DMS 273 treated with DMSO at 0.1 percent for 48 hours (cell line): ENCODE results near the gene TTC28.

Experiments used
- DNase-seq: peaks from one replicate; lab custom pipeline; 2025; lab: John Stamatoyannopoulos, UW

The TTC28 gene

GRCh38 chr22:28051091-28051786, 628.4 kb downstream of the TTC28 start:
- no peak for DNase-seq

- no peak for DNase-seq
Observed at GRCh38 chr22:28048529-28048928, 631.1 kb downstream of the TTC28 start.

- DNase-seq: no peak
Observed at GRCh38 chr22:28047740-28048139, 631.9 kb downstream of the TTC28 start.

- no peak for DNase-seq
Observed at GRCh38 chr22:28046100-28046499, 633.5 kb downstream of the TTC28 start.

GRCh38 chr22:28044546-28045173, 635.0 kb downstream of the TTC28 start:
- DNase-seq: no peak

- DNase-seq: no peak
Observed at GRCh38 chr22:28043266-28043665, 636.4 kb downstream of the TTC28 start.

GRCh38 chr22:28034760-28035401, 644.8 kb downstream of the TTC28 start:
- peak; percentile 80 for DNase-seq

GRCh38 chr22:28034145-28034759, 645.4 kb downstream of the TTC28 start:
- DNase-seq: no peak

GRCh38 chr22:28032861-28033260, 646.8 kb downstream of the TTC28 start:
- DNase-seq: no peak

- DNase-seq: no peak
Observed at GRCh38 chr22:28031383-28031922, 648.2 kb downstream of the TTC28 start.

- no peak for DNase-seq
Observed at GRCh38 chr22:28030473-28030872, 649.2 kb downstream of the TTC28 start.

- DNase-seq: no peak
Observed at GRCh38 chr22:28029956-28030355, 649.7 kb downstream of the TTC28 start.

- no peak for DNase-seq
Observed at GRCh38 chr22:28029201-28029948, 650.3 kb downstream of the TTC28 start.

GRCh38 chr22:28027453-28028448, 651.9 kb downstream of the TTC28 start:
- DNase-seq: no peak

GRCh38 chr22:28025866-28026575, 653.6 kb downstream of the TTC28 start:
- no peak for DNase-seq

GRCh38 chr22:28025333-28025732, 654.3 kb downstream of the TTC28 start:
- no peak for DNase-seq

GRCh38 chr22:28024422-28024888, 655.2 kb downstream of the TTC28 start:
- DNase-seq: no peak

- no peak for DNase-seq
Observed at GRCh38 chr22:28023774-28024173, 655.9 kb downstream of the TTC28 start.

- DNase-seq: no peak
Observed at GRCh38 chr22:28023036-28023435, 656.6 kb downstream of the TTC28 start.
